ENCODE measurements around the gene IZUMO1R.
"Not testable (repeated sequence)": the region's sequence is repeated elsewhere in the genome, so short reads cannot be mapped to it uniquely, and the experiment has no call there.

Gene IZUMO1R

DNA sequence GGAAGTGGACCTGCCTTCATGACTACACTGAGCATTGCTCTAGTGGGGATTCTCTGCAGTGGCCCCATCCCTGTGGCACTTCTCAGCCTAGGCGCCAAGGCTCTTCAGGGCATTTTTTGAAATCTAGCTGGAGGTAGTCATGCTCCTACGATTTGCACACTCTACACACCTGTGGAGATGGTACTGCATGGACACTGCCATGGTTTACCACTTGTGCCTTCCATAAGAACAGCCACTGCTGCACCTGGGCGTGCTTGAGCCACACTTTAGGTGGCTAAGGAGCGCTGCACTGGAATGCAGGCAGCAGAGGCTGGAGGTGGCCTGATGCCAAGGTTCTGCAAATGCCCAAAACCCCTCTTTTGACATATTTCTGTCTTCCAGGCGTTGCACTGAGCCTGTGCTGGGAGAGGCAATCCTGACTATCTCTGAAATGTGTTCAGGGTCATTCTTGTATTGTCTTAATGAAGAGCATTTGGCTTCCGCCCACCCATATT is 24.3 kb downstream of the IZUMO1R start:
- no peak for DNase-seq

DNA sequence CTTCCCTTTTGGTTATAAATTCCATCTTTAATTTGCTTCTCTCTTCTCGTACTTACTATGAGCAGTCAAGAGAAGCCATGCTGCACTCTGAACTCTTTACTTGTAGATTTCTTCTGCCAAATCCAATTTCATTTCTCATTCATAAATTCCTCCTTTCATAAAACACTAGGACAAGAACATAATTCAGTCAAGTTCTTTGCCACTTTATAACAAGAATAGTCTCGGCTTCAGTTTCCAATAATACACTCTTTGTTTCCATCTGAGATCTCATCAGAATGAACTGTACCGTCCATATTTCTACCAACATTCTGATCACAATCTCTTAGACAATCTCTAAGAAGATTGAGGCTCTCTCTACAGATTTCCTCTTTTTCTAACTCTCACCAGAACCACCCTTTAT is 25.1 kb downstream of the IZUMO1R start:
- no peak for DNase-seq

DNA sequence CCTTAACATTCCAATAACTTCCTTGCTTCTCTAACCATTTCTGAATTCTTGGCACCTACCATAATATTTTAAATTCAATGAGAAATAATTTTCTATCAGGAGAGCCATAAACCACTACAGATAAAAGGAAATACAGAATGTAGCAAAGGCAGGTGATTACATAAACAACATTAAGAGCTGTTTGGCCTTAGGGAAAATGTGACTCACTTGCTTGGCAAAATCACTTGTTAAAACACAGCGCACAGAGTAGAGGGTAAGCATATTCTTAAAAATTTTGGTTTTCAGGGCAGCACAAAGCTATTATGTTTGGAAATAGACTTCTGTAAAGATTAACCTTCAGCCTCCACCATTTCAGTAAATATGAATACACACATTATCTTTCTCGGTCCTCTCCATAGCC is 26.4 kb downstream of the IZUMO1R start:
- no peak for DNase-seq

DNA sequence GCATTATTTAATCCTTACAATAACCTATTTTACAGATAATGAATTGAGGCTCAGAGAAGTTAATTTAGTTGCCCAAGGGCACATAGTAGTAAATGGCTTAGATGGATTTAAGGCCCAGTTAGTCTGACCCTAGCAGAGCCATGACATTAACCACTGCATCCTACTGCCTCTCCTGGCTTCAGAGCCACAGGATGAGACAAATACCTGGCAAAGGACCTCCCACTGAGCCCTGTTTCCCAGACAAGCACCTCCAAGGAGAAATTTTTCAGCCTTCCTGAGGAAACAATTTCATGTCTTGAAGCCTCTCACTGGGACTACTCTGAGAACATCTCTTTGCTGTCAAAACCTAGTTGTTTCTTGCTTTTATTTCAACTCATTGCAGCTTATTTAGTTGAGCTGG is 28.4 kb downstream of the IZUMO1R start:
- DNase-seq, result no peak

DNA sequence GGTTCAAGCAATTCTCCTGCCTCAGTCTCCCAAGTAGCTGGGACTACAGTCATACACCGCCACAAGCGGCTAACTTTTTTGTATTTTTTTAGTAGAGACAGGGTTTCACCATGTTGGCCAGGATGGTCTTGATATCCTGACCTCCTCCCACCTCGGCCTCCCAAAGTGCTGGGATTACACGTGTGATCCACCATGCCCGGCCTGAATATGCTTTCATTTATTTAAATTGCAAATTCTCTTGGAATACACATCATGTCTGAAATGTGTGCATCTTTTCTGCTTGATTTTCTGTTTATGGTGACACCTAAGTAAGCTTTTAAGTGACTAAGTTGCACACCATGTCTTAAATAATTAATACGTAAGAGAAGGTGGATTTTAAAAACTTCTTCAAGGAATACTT is 31.7 kb downstream of the IZUMO1R start:
- no peak for DNase-seq

DNA sequence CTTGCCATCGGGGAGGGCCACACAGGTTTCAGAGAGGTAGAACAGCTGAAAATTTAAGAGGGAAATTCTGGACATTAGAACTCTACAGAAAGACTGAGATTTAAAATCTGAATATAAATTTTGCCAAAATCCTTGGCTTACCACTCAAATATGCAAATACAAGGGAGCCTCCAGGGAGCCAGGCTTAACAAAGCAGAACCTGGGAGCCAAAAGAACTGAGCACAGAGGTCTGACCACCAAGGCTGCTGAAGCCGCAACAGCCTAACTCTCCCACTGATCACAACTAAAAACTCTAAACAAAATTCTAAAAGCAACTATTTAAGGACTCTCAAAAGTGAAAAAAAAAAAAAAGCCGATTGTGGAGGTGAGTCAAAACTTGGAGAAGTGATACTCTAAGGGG is 34.3 kb downstream of the IZUMO1R start:
- DNase-seq, result no peak

DNA sequence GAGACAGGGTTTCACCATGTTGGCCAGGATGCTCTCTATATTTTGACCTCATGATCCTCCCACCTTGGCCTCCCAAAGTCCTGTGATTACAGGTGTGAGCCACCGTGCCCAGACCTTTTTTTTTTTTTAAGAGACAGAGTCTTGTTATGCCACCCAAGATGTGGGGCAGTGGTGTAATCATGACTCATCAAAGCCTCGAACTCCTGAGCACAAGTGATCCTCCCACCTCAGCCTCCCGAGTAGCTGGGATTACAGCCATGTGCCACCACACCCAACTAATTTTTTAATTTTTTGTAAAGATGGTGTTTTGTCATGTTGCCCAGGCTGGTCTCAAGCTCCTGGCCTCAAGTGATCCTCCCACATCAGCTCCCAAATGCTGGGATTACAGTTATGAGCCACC is 37.9 kb downstream of the IZUMO1R start:
- DNase-seq, result no peak

DNA sequence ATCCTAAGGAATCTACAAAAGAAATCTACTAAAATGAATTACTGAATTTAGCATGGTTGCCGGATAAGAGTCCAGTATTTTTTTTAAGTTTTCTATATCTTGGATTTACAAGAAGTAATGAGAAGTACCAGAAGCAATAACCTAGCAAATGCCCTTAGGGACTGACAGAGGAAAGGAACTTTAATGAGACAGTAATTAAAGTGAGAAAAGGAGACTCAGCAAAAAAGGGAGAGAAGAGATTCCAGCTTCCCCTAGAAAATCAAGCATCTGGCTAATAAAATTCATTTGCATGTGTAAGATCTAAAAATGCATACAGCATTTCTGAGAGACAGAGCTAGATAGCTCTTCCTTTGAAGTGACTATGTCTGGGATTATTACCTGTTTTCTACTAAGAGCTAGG is 39.1 kb downstream of the IZUMO1R start:
- DNase-seq, result no peak

DNA sequence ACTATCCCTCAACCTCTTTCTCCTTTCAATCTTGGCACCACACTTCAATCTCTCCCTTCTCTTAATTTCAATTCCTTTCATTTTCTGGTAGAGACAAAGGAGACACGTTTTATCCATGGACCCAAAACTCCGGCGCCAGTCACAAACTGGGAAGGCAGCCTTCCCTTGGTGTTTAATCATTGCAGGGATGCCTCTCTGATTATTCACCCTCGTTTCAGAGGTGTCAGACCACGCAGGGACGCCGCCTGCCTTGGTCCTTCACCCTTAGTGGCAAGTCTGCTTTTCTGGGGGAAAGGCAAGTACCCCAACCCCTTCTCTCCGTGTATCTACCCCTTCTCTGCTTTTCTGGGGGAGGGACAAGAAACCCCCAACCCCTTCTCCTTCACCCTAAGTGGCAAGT is 41.9 kb downstream of the IZUMO1R start:
- DNase-seq, result not testable (repeated sequence)

DNA sequence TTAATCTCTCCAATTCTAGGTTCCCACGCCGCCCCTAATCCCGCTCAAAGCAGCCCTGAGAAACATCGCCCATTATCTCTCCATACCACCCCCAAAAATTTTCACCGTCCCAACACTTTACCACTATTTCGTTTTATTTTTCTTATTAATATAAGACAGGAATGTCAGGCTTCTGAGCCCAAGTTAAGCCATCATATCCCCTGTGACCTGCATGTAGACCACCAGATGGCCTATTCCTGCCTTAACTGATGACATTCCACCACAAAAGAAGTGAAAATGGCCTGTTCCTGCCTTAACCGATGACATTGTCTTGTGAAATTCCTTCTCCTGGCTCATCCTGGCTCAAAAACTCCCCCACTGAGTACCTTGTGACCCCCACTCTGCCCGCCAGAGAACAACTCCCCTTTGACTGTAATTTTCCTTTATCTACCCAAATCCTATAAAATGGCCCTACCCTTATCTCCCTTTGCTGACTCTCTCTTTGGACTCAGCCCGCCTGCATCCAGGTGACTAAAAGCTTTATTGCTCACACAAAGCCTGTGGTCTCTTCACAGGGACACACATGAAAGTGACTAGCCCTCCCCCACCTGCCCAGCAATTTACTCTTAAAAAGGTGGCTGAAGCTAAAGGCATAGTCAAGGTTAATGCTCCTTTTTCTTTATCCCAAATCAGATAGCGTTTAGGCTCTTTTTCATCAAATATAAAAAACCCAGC is 46.6 kb downstream of the IZUMO1R start:
- DNase-seq, result not testable (repeated sequence)

Measured in hematopoietic multipotent progenitor cell treated with erythropoietin and hydrocortisone succinate and interleukin-3 and kit ligand, for 4 days (in vitro differentiated cells).